ENCODE data around the gene GOLPH3.

DNA sequence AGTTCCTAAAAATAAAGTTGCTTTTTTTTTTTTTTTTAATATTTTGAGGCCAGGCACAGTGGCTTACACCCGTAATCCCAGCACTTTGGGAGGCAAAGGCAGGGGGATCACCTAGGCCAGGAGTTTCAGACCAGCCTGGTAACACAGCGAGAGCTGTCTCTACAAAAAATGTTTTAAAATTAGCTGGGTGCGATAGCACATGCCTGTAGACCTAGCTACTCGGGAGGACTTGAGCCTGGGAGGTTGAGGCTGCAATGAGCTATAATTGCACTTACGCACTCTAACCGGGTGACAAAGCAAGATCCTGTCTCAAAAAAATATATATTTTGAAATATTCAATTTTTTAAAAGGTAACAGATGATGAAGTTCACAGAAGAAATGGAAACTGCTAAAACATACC lies 22.9 kb downstream of the GOLPH3 start:
- TF ChIP-seq POLR2A (IDR thresholded peaks at IDR 0.05) (no peak), POLR2AphosphoS5 (IDR thresholded peaks at IDR 0.05; ENCODE audit: insufficient read depth in 1 of 2, low read depth in 1 of 2) (no peak)
- TF ChIP-seq, protein P1, sequence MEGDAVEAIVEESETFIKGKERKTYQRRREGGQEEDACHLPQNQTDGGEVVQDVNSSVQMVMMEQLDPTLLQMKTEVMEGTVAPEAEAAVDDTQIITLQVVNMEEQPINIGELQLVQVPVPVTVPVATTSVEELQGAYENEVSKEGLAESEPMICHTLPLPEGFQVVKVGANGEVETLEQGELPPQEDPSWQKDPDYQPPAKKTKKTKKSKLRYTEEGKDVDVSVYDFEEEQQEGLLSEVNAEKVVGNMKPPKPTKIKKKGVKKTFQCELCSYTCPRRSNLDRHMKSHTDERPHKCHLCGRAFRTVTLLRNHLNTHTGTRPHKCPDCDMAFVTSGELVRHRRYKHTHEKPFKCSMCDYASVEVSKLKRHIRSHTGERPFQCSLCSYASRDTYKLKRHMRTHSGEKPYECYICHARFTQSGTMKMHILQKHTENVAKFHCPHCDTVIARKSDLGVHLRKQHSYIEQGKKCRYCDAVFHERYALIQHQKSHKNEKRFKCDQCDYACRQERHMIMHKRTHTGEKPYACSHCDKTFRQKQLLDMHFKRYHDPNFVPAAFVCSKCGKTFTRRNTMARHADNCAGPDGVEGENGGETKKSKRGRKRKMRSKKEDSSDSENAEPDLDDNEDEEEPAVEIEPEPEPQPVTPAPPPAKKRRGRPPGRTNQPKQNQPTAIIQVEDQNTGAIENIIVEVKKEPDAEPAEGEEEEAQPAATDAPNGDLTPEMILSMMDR (IDR thresholded peaks at IDR 0.05) = no peak

All from vagina (tissue), 2 donors.